GM12875 (cell line): ENCODE results near the gene ATP11C.

Experiments
- H3K4me3 ChIP-seq: one replicate; pipeline ENCODE4 v1.5.1; 2011; ENCODE audit warnings: low read depth, low read length, control low read depth
- TF ChIP-seq, protein P1 (sequence below): IDR thresholded peaks from 2 replicates; pipeline ENCODE4 v1.5.1; 2011; ENCODE audit warnings: low read depth, mild to moderate bottlenecking, control low read depth, inconsistent platforms, low read length, moderate library complexity, borderline replicate concordance; ENCODE audit not compliant: insufficient read depth

ATP11C gene

DNA sequence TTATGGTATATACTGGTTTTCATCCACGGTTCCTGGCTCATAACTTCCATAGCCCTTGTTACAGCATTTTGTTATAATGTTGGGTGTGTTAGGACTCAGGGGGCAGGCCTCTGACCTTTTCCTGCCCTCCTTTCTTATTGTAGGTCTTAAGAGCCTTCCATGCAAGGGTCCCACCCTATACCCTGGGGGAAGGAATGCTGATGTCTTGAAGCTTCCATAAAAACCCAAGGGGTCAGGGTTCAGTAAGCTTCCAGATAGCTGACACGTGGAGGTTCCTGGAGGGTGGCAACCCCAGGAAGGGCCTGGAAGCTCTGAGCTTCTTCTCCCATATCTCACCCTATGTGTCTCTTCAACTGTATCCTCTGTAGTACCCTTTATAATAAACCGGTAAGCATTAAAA is 29.6 kb downstream of the ATP11C start:
- no peak overlapping the region for H3K4me3 ChIP-seq
- TF ChIP-seq, protein P1, sequence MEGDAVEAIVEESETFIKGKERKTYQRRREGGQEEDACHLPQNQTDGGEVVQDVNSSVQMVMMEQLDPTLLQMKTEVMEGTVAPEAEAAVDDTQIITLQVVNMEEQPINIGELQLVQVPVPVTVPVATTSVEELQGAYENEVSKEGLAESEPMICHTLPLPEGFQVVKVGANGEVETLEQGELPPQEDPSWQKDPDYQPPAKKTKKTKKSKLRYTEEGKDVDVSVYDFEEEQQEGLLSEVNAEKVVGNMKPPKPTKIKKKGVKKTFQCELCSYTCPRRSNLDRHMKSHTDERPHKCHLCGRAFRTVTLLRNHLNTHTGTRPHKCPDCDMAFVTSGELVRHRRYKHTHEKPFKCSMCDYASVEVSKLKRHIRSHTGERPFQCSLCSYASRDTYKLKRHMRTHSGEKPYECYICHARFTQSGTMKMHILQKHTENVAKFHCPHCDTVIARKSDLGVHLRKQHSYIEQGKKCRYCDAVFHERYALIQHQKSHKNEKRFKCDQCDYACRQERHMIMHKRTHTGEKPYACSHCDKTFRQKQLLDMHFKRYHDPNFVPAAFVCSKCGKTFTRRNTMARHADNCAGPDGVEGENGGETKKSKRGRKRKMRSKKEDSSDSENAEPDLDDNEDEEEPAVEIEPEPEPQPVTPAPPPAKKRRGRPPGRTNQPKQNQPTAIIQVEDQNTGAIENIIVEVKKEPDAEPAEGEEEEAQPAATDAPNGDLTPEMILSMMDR = no peak

DNA sequence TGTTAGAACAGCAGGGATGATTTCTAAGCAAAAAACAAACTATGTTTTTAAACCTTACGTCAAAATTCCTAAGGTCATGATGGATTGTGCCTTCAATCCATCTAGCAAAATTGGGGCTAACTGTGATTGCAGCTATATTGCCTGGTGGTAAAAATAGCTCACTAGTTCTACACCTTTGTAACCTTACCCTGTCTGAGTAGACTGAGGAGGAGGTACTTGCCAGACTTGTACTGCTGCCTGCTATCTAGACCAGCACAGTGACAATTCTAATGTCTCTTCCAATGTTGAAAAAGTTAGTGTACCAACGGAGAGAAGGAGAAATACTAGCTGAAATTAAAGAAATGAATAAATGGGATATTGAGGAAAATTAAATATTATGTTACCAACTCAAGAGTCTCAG is 30.3 kb downstream of the ATP11C start:
- TF ChIP-seq, protein P1 = no peak
- no peak overlapping the region for H3K4me3 ChIP-seq

DNA sequence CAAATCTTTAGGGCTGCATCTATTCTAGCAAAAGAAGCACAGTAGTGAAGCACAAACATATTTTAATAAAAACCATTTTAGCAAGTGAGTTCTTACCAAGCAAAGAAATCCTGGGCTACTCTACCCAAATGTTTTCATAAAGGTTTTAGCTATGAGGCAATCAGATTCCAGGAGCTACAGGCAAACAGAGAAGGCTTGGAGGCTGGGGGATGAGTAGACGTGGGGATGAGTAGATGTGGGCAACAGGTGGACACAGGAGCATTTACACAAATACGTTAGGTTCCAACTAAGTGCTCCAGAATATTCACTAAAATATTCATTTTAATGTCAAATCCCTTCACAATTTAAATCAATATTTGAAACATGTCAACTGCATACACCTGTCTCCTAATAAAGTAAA is 34.5 kb downstream of the ATP11C start:
- H3K4me3 ChIP-seq = no peak overlapping the region
- TF ChIP-seq, protein P1 = no peak

DNA sequence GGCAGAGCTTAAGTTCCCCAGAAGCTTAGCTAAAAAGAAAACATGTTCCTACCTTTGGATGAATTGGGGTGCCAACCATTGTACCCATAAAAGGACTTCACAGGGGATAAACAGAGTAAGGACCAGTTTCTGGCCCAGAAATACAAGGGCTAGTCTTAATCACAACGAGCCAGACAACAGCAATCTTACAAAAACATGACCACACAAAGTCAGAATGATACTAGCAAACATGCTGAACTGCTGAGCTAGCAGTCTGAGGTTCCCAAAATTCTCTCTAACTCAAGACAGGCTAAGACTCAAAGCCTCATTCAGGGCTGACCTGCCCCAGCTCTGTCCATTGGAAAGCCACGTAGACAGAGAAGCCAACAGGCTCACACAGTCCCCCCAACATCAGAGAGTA is 40.3 kb downstream of the ATP11C start:
- TF ChIP-seq, protein P1 = no peak
- H3K4me3 ChIP-seq = no peak overlapping the region

DNA sequence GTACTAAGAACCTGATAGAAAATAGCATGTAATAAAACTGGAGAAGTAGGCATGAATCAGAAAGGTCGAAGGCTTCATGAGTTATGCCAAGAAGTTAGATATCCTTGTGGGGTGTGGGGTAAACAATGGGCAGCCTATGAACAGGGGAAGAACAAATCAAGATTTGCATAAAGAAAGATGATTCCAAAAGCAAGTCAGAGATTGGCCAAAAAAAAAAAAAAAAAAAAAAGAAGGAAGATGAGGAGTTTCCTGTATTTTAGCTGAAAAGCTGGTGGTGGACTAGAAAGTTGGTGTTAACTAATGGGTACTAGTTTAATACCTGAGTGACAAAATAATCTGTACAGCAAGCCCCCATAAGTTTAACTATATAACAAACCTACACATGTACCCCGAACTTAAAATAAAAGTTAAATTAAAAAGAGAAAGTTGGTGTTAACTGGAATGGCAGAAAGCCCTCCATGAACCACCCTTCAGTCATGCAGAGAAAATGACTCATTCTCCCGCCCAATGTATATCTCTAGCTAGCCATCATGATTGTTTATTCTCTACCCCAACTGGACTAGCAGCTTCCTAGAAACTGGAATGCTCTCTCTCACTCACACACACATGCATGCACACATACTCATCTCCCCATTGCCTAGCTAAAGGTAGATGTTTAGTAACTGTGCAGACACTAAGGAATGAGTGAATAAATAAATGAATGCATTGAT is 41.7 kb downstream of the ATP11C start:
- no peak overlapping the region for H3K4me3 ChIP-seq
- TF ChIP-seq, protein P1 = no peak

DNA sequence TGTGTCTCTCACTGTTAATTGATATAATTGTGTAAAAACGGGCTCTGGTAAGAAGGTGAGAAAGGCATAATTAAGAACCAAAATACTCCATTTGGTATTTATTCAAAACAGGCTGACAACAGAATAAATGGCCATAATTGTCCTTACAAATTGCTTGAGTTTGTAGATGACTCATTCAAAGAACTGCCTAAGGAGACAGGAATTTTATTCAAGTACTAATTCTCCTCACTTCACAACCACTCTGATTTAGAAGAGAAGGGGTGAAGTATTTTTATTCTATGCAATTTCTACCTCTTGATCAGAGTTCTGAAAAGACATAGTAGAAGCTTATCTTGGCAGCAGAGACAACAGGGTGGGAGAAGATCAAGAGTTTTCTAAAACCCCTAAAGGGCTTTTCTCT is 43.1 kb downstream of the ATP11C start:
- TF ChIP-seq, protein P1 = no peak
- no peak overlapping the region for H3K4me3 ChIP-seq

DNA sequence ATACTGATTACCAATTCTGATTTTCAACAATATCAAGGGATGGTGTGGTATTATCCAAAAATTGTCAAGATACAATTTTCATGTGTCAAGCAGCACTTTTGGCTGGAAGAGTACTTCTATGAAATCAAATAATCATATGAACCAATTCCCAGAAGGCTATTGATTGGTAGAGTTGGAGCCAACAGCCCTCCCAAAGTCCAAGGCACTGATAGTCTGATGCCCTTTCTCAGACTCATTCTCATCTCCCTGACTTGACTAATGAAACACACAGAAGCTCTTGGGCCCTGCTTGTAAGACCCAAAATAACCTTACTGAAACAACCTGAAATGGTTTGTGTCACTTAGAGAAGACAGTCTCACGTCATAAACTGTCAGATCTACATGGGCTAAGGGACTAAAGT is 48.9 kb downstream of the ATP11C start:
- no peak overlapping the region for H3K4me3 ChIP-seq
- TF ChIP-seq, protein P1 = no peak
